ENCODE results near the gene MINDY4.
A peak's percentile ranks its signal among the peaks of the same experiment; 100 is the strongest.

The MINDY4 gene

GRCh38 chr7:30920584-30921539 lies 149.6 kb downstream of the MINDY4 start:
- DNase-seq: no peak

DNA sequence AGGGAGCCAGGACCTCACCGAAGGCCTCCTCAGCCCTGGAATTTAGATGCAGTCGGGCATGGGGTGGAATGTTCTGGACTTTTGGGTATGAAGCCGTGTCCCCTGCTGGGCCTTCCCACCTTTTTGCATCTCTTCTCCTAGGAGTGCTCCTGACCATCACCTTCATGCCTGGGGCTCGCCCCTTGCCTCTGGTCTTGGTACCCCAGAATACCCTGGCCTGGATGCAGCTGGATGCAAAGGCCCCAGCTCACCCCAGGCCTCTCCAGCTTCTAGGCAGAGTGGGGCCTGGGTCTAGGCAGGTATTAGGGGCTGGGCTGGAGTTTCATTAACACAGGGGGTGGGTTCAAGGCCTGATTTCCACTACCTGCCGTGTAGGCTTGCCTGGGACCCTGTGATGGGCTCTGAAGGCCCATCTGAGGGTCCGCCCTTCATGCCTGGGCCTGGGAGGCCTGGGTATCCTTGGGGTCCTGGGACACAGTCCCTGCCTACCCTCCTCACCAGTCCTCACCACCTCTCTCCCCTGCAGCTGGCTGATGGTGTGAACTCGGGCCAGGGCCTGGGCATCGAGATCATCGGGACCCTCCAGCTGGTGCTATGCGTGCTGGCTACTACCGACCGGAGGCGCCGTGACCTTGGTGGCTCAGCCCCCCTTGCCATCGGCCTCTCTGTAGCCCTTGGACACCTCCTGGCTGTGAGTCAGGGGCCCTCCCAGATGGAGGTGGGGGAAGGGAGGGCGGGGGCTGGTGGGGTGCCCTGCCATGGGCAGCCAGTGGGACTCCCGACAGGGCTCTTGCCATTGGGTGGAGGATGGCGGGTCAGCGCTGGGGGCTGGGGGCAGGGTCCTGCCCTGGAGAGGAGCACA lies 150.6 kb downstream of the MINDY4 start:
- DNase-seq: peak; percentile 17

GRCh38 chr7:30922596-30922995 lies 151.4 kb downstream of the MINDY4 start:
- peak; percentile 22 for DNase-seq

DNA sequence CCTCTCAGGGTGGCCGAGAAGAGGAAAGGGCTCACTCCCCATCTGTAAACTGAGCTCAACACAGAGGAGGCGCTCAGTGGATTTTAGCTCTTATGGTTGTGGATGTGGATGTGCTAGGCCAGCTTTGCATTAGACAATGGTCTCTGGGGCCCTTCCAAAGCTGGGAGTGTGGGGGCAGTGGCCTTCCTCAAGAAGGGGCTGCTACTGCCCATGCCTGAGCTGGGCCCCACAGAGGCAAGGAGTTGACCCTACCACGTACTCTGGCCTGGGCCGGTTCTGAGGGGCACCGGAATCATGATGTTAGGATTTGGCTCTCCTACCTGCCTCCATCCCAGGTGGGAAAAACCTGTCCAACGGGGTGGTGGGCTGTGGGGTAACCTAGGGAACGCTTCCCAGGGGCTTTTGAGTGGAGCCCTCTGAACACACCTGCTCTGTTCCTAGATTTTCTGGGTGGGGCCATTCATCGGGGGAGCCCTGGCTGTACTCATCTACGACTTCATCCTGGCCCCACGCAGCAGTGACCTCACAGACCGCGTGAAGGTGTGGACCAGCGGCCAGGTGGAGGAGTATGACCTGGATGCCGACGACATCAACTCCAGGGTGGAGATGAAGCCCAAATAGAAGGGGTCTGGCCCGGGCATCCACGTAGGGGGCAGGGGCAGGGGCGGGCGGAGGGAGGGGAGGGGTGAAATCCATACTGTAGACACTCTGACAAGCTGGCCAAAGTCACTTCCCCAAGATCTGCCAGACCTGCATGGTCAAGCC lies 152.0 kb downstream of the MINDY4 start:
- DNase-seq: peak; percentile 22

- DNase-seq: peak; percentile 38
Measured at GRCh38 chr7:30923774-30924413, 152.7 kb downstream of the MINDY4 start.

DNA sequence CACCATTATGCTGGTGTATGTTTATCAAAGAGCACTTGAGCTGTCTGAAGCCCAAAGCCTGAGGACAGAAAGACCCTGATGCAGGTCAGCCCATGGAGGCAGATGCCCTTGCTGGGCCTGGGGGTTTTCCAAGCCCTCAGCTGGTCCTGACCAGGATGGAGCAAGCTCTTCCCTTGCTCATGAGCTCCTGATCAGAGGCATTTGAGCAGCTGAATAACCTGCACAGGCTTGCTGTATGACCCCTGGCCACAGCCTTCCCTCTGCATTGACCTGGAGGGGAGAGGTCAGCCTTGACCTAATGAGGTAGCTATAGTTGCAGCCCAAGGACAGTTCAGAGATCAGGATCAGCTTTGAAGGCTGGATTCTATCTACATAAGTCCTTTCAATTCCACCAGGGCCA lies 153.4 kb downstream of the MINDY4 start:
- DNase-seq: peak; percentile 37

DNA sequence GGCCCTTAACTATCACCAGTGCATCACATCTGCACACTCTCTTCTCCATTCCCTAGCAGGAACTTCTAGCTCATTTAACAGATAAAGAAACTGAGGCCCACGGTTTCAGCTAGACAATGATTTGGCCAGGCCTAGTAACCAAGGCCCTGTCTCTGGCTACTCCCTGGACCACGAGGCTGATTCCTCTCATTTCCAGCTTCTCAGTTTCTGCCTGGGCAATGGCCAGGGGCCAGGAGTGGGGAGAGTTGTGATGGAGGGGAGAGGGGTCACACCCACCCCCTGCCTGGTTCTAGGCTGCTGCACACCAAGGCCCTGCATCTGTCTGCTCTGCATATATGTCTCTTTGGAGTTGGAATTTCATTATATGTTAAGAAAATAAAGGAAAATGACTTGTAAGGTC lies 153.9 kb downstream of the MINDY4 start:
- no peak for DNase-seq

- DNase-seq: peak; percentile 17
Measured at GRCh38 chr7:30925913-30926312, 154.7 kb downstream of the MINDY4 start.

DNA sequence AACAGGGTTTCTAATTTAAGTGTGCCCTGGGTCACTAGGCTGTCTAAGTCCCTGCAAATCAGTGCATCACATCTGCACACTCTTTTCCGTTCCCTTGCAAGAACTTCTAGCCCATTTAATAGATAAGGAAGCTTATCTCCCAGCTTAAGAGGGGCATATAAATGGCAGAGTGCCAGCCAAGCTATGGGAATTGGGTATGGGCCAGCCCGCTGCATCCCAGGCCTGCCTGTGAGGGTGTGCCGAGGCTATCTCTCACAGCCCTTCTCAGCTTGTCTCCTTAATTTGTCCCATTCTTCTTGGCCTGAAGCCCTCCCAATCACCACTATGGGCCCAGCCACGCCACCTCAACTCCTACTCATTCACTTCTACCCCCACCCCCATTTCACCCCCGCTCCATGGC lies 155.1 kb downstream of the MINDY4 start:
- DNase-seq: peak; percentile 33

DNA sequence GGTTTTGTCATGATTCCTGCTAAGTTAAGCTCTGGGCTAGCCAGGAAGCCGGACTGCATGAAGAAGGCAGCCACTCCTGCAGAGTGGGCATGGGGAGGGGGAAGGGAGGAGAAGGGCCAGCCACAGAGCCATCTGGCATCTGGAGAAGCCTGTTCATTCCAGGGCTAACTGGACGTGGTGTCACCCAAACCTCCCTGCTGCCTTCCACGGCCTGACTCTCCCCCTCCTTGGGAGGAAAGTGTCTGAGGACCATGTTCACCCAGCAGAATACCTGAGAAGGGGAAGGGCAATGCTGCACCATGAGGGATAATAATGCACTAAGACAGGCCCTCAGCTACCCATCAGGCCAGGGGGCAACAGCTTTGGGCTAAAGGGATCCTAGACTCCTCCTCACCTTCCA lies 155.8 kb downstream of the MINDY4 start:
- peak; percentile 25 for DNase-seq

DNA sequence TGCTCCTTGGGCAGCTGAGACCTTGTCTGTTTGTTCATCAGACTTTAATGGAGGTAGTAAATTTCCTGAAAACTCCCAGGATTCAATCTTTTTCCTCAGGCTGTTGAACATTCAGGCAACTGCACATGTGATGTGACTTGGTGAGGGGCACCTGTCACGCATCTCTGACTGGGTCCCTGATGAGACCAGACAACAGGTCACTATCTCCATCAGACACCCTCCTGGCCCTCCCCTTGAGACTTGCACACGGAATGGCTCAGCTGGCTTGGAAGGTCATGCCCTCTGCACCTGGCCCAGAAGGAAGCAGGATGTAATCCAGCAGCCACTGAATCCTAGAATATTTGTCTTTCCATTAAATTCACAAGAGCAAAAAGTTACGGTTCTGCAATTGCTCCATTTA lies 156.3 kb downstream of the MINDY4 start:
- no peak for DNase-seq

- no peak for DNase-seq
Measured at GRCh38 chr7:30928254-30928872, 157.1 kb downstream of the MINDY4 start.

DNA sequence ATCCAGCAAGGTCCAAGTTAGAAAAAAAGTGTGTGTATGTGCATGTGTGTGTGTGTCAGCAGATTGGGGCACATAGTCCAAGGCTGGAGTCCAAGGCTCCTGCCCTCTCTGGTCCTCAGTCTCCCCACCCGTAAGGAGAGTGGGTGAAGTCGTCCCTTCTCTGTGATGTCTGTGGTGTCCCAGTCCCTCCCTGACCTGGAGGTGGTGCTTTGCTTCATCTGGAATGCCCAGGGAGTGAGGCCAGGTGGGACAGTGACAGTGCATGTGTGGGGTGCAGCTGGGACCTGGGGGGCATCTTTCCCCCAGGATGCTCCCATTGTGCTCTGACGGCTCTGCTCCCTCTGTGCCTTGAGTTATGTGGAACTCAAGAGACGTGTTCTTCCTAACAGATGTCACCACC lies 158.5 kb downstream of the MINDY4 start:
- no peak for DNase-seq

DNA sequence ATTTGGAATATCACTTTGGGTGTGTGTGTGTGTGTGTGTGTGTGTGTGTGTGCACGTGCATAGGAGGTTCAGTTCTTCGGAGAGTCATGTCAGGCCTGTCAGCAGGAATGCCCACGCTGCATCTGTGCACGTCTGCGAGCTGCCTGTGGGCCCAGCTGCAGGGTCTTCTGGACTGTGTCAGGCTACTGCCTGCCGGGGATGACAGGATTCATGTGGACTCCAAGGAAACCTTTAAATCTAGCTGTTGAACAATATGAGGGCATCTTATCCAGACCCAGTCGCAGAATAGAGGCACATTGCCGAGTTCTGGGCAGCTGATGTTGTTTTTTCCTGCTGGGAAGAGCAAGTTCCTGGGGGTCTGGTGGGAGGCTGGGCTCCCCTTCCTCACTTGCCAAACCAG lies 159.4 kb downstream of the MINDY4 start:
- DNase-seq: no peak

DNA sequence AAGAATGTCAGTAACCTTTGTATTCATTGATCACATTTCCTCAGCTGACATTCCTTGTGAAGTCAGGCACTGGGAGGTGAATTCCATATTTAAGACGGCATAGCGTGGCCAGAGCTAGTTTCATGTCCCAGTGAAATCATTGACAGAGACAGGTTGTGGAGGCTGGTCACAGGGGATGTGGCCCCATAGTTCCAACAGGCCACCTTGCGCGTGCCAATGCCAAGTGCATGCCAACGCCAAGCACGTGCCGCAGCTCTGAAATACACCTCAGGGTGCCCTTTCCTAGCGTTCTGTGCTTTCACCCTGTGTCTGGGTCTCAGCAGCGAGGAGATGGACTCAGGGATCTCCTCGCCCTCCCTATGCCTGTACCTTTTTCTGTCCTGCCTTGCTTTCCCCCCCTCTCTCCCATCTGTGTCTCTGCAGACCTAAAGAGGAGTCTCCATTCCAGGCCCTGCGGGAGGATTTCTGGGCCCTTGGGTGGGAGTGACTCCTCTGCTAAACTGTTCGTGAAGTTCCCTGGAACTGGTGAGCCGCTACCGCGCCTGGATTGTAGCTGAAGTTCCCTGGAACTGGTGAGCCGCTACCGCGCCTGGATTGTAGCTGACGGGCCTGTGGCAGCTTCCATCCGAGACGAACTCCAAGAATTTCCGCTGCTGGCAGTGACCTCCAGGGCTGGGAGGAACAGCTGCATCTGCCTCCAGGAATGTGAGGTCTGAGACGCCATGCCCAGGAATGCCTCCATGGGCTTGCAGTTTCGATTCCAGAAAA lies 160.1 kb downstream of the MINDY4 start:
- no peak for DNase-seq

DNA sequence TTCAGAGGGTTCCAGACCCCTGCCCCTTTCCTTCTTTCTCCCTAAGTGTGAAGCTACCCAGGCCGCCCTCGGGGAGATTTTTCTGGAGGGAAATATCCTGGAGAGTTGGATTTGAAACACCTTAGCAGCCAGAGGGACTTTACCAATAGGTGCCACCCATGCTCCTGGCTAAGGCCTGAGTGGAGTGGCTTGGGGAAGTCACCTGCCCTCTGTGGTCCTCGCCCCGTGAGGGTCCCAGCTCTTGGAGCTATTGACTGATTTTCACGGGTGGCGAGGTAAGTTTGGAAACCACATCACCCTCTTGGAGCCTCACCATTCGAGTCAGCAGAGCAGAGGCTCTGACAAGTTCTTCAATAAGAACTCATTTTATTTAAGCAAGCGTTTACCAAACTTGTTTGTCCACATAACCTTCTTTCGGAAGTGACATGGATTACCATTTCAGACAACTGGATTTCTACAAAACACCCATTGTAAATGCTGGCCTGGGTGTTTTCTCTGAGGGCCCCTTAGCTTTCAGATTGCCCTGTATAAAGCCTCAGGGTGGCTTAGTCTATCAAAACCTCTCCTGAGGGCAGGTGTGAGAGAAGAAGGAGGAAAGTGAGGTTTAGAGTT lies 160.8 kb downstream of the MINDY4 start:
- no peak for DNase-seq

DNA sequence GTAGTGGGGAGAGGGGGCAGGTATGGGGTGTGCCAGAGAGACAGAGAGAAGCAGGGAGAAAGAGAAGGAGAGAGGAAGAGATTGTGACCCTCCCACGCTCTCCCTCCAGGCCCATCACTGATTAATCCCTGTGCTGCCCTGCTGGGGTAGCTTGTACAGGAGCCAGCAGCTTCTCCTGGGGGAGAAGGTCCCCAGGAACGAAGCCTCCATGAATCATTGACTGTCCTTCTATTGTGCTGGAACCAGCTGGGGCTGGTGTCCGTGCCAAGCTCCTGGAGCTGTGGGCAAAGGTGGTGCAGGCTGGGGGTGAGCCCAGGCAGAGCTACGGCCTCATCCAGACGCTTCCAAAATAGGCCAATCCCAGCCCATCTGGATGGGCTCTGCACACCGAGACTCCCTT lies 161.3 kb downstream of the MINDY4 start:
- no peak for DNase-seq

- no peak for DNase-seq
Measured at GRCh38 chr7:30933124-30933974, 162.1 kb downstream of the MINDY4 start.

GRCh38 chr7:30934225-30934624 lies 163.0 kb downstream of the MINDY4 start:
- DNase-seq: no peak
